HuH-7 (cell line): ENCODE data around the gene SERPINC1.
A peak's percentile ranks its signal among the peaks of the same experiment; 100 is the strongest.
"Not testable (repeated sequence)": the region's sequence is repeated elsewhere in the genome, so short reads cannot be mapped to it uniquely, and the experiment has no call there.

Experiments used
- DNase-seq: peaks from one replicate; pipeline ENCODE4 v3.0.0; 2011; ENCODE audit warnings: low spot score

SERPINC1 gene

GRCh38 chr1:173917149-173917548 is at the start of gene SERPINC1:
TSS of gene SERPINC1 (minus strand) at chr1:173917327. CDS start at chr1:173917259, 68 bp downstream.
- DNase-seq, result peak; percentile 43

DNA sequence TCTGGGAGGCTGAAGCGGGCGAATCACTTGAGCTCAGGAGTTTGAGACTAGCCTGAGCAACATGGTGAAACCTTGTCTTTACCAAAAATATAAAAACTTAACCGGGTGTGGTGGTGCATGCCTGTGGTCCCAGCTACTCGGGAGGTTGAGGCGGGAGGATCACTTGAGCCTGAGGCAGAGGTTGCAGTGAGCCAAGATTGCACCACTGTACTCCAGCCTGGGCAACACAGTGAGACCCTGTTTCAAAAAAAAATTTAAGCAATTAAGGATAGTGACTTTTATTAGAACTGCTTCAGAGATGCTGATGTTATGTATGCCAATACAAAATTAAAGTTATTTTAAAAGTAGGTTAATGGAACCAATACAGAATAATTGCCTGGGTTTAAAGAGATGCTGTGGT is 48.8 kb upstream of the SERPINC1 start:
- not testable (repeated sequence) for DNase-seq

GRCh38 chr1:173963477-173963876 is 46.4 kb upstream of the SERPINC1 start:
- DNase-seq, result no peak

- no peak for DNase-seq
These were observed 43.5 kb upstream of the SERPINC1 start for GRCh38 chr1:173960625-173961024.

- DNase-seq, result no peak
These were observed 37.1 kb upstream of the SERPINC1 start for GRCh38 chr1:173954179-173954578.

DNA sequence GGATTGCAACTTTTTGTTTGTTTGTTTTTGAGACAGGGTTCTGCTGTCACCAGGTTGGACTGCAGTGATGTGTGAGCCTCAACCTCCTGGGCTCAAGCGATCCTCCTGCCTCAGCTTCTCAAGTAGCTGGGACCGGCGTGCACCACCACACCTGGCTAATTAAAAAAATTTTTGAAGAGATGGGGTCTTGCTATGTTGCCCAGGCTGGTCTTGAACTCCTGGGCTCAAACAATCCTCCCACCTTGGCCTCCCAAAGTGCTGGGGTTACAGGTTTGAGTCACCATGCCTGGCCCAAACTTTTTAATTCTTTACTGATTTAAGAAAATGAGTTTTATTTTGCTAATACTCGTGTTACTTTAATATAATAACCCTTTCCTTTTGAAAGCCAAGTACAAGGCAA is 31.5 kb upstream of the SERPINC1 start:
- no peak for DNase-seq

- no peak for DNase-seq
These were observed 29.3 kb upstream of the SERPINC1 start for GRCh38 chr1:173946380-173946921.

DNA sequence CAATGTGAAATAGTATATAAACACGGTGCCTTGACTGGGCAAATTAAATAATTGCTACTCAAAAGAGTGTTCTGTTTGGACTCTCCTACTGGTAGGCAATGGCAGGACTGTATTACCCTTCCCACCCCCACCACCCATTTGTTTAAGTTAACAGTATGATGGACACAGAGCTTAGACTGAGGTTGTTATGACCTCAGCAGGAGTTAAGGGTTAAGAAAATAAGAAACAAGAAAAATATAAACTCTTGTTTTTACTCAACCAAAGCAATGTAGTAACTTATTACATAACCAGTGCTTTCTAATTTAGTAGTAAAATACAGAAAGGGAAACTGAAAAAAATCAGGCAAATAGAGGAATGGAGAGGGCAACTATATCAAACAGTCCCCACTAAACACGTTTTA is 19.9 kb upstream of the SERPINC1 start:
- DNase-seq, result no peak

DNA sequence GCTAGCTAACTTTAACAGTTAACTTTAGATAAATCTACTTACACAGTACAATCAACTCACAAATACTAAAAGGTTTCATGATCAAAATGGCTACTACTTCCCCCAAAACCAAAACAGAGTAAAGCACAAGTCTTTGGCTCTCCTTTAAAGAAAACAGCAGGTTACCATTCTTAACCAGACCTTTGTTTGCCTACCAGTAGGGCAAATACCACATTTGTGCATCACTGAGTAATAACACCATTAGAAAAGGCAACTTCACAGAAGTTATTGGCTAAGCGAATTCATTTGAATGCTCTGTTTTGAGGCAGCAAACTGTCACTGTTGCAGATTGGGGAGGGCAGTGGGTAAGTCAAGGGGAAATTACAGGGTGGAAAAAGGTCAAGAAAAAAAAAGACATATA is 17.3 kb upstream of the SERPINC1 start:
- no peak for DNase-seq

DNA sequence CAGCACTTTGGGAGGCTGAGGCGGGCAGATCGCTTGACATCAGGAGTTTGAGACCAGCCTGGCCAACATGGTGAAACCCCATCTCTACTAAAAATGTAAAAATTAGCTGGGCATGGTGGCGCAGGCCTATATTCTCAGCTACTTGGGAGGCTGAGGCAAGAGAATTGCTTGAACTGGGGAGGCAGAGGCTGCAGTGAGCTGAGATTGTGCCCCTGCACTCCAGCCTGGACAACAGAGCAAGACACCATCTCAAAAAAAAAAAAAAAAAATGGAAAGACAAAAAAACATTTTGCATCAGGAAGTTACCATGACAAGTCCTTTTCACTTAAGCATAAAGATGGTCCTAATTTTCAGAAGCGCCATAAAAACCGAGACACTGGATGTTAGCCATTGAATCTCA is 13.4 kb upstream of the SERPINC1 start:
- not testable (repeated sequence) for DNase-seq

DNA sequence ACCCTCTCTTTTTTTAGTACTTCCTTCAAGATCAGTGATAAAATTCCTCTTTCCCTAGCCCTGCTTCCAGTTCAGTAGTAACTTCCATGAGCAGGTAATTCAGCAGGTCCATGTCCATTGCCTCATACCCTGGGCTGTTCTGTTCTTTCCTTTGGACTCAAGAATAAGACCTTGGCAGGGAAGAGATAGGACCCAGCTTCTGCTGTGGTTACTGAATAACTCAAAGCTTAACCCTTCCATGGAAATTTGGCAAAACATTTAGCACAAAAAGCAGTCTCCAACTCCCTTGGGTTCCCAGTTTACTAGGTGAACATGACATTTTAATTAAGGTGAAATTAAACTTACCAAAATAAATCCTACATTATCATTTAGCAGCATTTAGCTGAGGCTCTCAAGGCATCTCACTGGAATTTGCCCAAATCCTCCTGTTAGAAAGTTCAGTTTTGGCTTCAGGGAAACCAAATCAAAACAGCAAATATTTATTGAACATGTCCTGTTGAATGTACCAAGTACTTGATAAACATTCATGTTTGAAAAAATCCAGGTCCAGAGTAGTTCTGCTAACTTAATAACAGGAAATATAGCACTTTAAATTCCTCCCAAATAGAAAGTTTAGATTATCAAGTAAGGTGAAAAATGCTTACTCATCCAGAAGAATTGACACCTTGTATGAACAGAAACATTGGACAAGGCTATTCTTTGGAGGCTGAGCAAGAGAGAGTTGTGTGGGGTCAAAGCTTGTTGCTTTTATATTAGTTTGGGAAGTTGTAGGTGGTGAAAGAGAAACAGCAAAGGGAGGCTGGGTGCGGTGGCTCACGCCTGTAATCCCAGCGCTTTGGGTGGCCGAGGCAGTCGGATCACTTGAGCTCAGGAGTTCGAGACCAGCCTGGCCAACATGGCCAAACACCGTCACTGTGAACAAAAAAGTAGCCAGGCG is 8.4 kb upstream of the SERPINC1 start:
- no peak for DNase-seq

GRCh38 chr1:173920861-173921260 is 3.7 kb upstream of the SERPINC1 start:
- no peak for DNase-seq

- DNase-seq, result no peak
These were observed 737 bp upstream of the SERPINC1 start for GRCh38 chr1:173917635-173918493.

- DNase-seq, result no peak
These were observed 460 bp downstream of the SERPINC1 start for GRCh38 chr1:173916667-173917066.

- DNase-seq, result no peak
These were observed 1.5 kb downstream of the SERPINC1 start for GRCh38 chr1:173915596-173915995.

DNA sequence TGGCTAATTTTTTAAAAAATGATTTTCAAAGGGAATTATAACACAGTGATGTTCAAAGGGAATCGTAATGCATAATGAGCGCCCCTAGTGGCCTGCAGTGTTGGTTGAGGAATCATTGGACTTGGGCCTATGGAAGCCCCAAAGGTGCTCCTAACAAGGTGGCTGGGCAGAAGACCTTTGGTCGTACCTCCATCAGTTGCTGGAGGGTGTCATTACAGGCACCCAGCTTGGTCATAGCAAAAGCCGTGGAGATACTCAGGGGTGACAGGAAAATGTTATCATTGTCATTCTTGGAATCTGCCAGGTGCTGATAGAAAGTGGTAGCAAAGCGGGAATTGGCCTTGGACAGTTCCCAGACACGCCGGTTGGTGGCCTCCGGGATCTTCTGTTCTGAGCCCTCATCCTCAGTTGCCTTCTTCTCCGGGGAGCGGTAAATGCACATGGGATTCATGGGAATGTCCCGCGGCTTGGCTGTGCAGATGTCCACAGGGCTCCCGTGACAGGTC is 2.7 kb downstream of the SERPINC1 start:
- DNase-seq, result peak; percentile 34

DNA sequence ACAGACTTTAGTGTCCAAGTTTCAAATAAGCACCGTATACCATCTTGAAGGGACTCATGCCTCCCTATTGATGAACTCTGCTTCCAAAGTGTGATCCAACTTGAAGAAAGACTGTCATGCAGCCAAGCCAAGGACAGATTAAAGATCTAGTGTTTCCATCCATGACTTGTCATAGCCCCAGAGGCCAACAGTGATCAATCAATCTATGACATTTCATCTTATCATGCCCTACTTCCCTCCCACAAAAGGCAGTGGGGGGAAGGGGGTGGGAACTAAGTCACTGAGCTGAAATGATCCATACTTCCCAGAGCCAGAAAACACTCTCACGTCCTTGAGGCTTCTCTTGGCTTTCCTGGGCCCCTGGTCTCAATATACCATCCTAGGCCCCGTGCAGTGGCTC is 4.0 kb downstream of the SERPINC1 start:
- DNase-seq, result no peak

DNA sequence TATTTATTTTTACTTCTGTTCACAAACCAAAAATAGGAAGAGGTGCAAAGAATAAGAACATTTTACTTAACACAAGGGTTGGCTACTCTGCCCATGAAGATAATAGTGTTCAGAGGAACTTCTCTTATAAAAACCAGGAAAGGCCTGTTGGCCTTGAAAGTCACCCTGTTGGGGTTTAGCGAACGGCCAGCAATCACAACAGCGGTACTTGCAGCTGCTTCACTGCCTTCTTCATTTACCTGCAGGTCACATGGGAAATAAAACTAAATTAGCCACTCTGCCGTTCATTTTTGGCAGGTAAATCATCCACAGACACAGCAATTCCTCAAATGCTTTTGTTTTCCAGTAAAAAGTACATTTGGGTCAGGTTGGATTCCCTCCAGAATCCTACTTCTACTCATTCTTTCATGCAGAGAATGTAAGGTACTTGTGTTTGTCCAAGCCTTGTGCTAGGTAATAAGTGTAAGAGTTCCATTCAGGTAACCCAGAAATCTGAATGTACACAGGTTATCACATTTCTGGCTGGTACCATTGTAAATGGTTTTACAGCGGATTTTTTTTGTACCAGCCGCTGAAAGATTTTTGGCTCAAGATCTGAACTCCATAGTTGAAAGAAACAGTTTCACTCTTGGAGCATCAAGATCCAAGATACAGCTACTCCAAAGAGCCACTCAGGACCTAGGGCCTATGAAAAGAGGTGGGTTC is 13.1 kb downstream of the SERPINC1 start:
- no peak for DNase-seq

GRCh38 chr1:173900992-173901391 is 16.1 kb downstream of the SERPINC1 start:
- DNase-seq, result no peak

GRCh38 chr1:173900427-173900826 is 16.7 kb downstream of the SERPINC1 start:
- DNase-seq, result no peak

GRCh38 chr1:173894189-173894588 is 22.9 kb downstream of the SERPINC1 start:
- no peak for DNase-seq

GRCh38 chr1:173893611-173894010 is 23.5 kb downstream of the SERPINC1 start:
- no peak for DNase-seq
